Measurements from ENCODE around the gene IGSF3.

GRCh38 chr1:116671912-116672311, 4.4 kb upstream of the IGSF3 start:
- TF ChIP-seq CTCF (IDR thresholded peaks at IDR 0.05; ENCODE audit: low read length) = no peak
- TF ChIP-seq EZH2 (optimal IDR thresholded peaks at IDR 0.05; ENCODE audit: low read depth, low read length) = no peak
- TF ChIP-seq EZH2phosphoT487 (IDR thresholded peaks at IDR 0.05; ENCODE audit: low read length) = no peak

Measured in MM.1S (cell line).